A549 (cell line): Measurements from ENCODE around the gene ELOVL2.

Source experiments
- CTCF ChIP-seq: fragments of >200 bp; sonication (Bioruptor Twin); formaldehyde crosslinking; IDR thresholded peaks from 3 replicates; pipeline ENCODE4 v1.5.1; 2016
- EP300 ChIP-seq, 2 experiments: fragments of >200 bp; sonication (Bioruptor Twin); formaldehyde crosslinking; IDR thresholded peaks; 2 replicates in 1 of 2; 3 replicates in 1 of 2; pipeline ENCODE4 v1.6.1; 2016 to 2017
- SMC3 ChIP-seq: fragments of >200 bp; sonication (Bioruptor Twin); formaldehyde crosslinking; IDR thresholded peaks from 3 replicates; pipeline ENCODE4 v1.6.1; 2018; ENCODE audit warnings: inconsistent platforms

GRCh38 chr6:11027565-11028110 lies 16.5 kb downstream of the ELOVL2 start:
- no peak for TF ChIP-seq CTCF
- no peak for TF ChIP-seq EP300 (IDR thresholded peaks at IDR 0.05)
- TF ChIP-seq SMC3, result no peak
